ENCODE results near the gene SYT1. TPM values are rescaled to one million over a fixed set of nuclear protein-coding genes. Genes with fewer than 3 reads are reported as not detected.

The SYT1 gene
- total and polyA plus RNA-seq, 8 donors = under 0.01 to 11.4 (median 0.88) TPM

DNA sequence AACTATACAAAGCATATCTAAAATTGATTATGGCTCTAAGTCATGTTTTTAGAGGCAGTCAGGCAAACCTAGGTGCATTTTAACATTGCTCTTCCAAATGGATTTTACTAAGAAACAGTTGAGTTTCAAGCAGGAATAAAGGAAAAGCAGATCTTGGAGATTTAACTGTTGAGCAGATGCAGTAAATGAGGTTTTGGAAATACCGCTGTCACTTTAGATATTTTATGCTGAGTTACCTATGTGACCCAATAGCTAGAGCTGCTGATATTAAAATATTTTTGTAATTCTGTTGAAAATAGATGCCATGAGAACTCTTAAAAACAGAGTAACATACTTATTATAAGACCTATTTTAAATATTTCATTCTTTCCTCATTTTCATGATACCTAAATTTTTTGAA is 181.4 kb downstream of the SYT1 start:
- Histone ChIP-seq H3K9me3 (no peaks in the 10 kb centered on the region), H3K36me3 (no peaks in the 10 kb centered on the region), H3K4me1 (no peaks in the 10 kb centered on the region), H3K4me3 (no peak overlapping the region), H3K27ac (no peak overlapping the region), H3K27me3 (no peaks in the 10 kb centered on the region)
- TF ChIP-seq, protein P1, sequence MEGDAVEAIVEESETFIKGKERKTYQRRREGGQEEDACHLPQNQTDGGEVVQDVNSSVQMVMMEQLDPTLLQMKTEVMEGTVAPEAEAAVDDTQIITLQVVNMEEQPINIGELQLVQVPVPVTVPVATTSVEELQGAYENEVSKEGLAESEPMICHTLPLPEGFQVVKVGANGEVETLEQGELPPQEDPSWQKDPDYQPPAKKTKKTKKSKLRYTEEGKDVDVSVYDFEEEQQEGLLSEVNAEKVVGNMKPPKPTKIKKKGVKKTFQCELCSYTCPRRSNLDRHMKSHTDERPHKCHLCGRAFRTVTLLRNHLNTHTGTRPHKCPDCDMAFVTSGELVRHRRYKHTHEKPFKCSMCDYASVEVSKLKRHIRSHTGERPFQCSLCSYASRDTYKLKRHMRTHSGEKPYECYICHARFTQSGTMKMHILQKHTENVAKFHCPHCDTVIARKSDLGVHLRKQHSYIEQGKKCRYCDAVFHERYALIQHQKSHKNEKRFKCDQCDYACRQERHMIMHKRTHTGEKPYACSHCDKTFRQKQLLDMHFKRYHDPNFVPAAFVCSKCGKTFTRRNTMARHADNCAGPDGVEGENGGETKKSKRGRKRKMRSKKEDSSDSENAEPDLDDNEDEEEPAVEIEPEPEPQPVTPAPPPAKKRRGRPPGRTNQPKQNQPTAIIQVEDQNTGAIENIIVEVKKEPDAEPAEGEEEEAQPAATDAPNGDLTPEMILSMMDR (IDR thresholded peaks at IDR 0.05) = no peak
- WGBS, 5 donors = 95 to 100% (median 97%) methylated on average over 1 of the region's 1 CpG
- intact Hi-C loops (cut with DNase I; ENCODE audit: low total_unique reads) = no loop called here
- no peak for DNase-seq

DNA sequence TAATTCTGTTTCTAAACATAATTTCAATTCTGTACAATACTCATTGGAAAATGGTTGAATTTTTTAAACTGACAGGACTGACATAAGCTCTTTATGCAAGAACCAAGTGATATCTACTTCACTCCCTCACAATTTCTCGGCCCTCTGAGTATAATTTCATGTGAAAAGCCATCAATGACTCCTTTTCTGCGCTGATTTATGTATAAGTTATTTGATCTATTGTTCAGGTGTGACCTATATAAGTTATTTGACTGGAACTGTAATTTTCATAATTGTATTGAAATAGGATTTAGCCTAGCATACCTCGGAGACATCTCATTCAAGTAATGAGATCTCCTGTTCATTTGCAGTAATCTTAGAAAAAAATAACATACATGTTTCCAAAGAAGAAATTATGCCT is 184.4 kb downstream of the SYT1 start:
- 63 to 81% (median 72%) methylated on average over 3 of the region's 3 CpGs for WGBS, 5 donors
- no peaks in the 10 kb centered on the region for H3K4me1 ChIP-seq
- TF ChIP-seq EP300 (IDR thresholded peaks at IDR 0.05) (no peak), POLR2AphosphoS5 (IDR thresholded peaks at IDR 0.05) (no peak), POLR2A (IDR thresholded peaks at IDR 0.05) (no peak)
- TF ChIP-seq, protein P1 (IDR thresholded peaks at IDR 0.05) = no peak
- no peak overlapping the region for H3K27ac ChIP-seq
- H3K27me3 ChIP-seq = no peaks in the 10 kb centered on the region
- intact Hi-C loops (cut with DNase I; ENCODE audit: low total_unique reads) = no loop called here
- H3K36me3 ChIP-seq = no peaks in the 10 kb centered on the region
- H3K4me3 ChIP-seq = no peak overlapping the region
- no peaks in the 10 kb centered on the region for H3K9me3 ChIP-seq
- no peak for DNase-seq

DNA sequence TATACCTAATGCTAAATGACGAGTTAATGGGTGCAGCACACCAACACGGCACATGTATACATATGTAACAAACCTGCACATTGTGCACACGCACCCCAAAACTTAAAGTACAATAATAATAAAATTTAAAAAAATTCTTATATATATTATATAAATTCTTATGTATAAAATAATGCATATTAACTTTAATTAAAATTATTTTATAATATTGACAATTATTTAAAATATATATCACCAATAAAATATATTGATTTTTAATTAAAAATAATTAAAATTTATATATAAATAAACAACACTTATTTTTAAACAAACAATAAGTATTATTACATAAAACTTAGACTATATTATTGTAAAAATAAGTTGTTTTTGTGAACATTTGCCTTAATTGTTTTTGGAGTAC is 188.8 kb downstream of the SYT1 start:
- H3K36me3 ChIP-seq = no peaks in the 10 kb centered on the region
- DNase-seq = no peak
- TF ChIP-seq EP300 (IDR thresholded peaks at IDR 0.05) (no peak), POLR2AphosphoS5 (IDR thresholded peaks at IDR 0.05) (no peak), POLR2A (IDR thresholded peaks at IDR 0.05) (no peak)
- TF ChIP-seq, protein P1 (IDR thresholded peaks at IDR 0.05) = no peak
- no peak overlapping the region for H3K4me3 ChIP-seq
- no peaks in the 10 kb centered on the region for H3K9me3 ChIP-seq
- H3K4me1 ChIP-seq = no peaks in the 10 kb centered on the region
- H3K27me3 ChIP-seq = no peaks in the 10 kb centered on the region
- 90 to 93% (median 92%) methylated on average over 3 of the region's 3 CpGs for WGBS, 5 donors
- intact Hi-C loops (cut with DNase I; ENCODE audit: low total_unique reads) = no loop called here
- no peak overlapping the region for H3K27ac ChIP-seq

DNA sequence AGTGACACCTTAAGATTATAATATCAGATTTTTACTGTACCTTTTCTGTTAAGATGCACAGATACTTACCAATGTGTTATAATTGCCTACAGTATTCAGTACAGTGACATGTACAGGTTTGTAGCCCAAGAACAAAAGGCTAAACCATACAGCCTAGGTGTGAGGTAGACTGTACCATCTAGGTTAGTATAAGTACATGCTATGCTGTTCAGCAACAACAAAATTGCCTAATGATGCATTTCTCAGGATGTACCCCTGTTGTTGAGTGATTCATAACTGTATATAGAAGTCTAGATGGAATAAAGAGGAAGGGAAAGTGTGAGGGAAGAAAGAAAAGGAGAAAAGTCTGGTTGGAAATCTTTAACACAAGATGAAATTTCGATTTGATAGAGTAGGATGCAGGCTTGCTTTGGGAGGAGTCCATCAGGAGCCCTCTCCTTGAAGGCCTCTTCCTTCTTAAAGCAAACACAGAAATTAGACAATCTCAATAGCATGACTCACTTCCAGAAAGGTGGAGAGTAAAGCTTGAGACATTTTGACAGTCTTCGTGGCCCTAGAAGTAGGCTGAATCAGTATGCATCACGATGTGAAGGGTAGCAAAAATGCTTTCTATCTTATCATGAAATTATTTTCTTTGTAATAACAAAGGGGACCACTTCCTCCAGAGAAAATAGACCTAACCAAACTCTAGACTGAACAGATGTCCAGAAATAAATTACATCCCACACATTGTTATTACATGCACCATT is 191.5 kb downstream of the SYT1 start:
- WGBS, 5 donors = 49 to 68% (median 55%) methylated on average over 3 of the region's 3 CpGs

More for the DNA sequence above, 191.5 kb downstream of the SYT1 start:
- TF ChIP-seq, protein P1 (IDR thresholded peaks at IDR 0.05) = no peak
- TF ChIP-seq EP300 (IDR thresholded peaks at IDR 0.05) (no peak), POLR2A (IDR thresholded peaks at IDR 0.05) (no peak), POLR2AphosphoS5 (IDR thresholded peaks at IDR 0.05) (no peak)
- intact Hi-C loops (cut with DNase I; ENCODE audit: low total_unique reads) = no loop called here
- Histone ChIP-seq H3K4me3 (no peak overlapping the region), H3K36me3 (no peaks in the 10 kb centered on the region), H3K4me1 (no peaks in the 10 kb centered on the region), H3K27ac (no peak overlapping the region), H3K9me3 (no peaks in the 10 kb centered on the region), H3K27me3 (no peaks in the 10 kb centered on the region)
- DNase-seq = no peak
